ENCODE results near the gene NDUFS4. TPM values are rescaled to one million over a fixed set of nuclear protein-coding genes. Genes with fewer than 3 reads are reported as not detected.
A peak's percentile ranks its signal among the peaks of the same experiment; 100 is the strongest.

Gene NDUFS4
- total RNA-seq (111 and 113 TPM in 2 replicates), polyA plus RNA-seq (117 and 150 TPM in 2 replicates)

DNA sequence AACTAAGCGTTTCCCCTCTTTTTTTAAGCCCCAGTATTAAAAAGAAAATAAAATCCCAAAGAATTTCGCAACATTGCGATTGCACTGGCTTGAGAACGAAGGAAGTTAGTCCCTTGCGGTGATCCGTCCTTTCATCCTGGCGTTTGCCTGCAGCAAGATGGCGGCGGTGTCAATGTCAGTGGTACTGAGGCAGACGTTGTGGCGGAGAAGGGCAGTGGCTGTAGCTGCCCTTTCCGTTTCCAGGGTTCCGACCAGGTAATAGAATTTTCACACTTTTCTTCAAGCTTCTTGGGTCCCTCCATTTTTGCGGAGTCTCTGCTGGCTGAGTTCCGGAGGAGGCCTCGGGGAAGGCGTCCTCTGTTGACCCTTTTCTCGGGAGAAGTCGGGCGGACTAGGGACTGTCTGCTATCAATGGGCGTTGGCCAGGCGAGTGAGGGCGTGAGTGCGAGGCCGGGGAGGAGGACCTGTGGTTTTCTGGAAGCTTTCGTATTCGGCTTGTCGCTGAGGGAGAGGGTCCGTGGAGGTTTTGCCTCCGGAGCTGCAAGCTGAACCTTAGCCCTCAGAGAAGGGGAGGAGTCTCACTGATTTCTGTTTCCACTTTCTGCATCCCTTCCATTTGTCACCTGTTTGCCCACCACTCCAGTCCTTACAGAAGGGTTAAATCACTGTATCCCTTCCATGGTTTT is at the start of gene NDUFS4:
Gene NDUFS4, plus strand, starts transcription at position 134 of the 686 bp plus-strand sequence. Its CDS starts 24 bp downstream, at position 158.
- H3K79me2 ChIP-seq = peaks cover 49% of the 10 kb centered on the region
- TF ChIP-seq, protein P1, sequence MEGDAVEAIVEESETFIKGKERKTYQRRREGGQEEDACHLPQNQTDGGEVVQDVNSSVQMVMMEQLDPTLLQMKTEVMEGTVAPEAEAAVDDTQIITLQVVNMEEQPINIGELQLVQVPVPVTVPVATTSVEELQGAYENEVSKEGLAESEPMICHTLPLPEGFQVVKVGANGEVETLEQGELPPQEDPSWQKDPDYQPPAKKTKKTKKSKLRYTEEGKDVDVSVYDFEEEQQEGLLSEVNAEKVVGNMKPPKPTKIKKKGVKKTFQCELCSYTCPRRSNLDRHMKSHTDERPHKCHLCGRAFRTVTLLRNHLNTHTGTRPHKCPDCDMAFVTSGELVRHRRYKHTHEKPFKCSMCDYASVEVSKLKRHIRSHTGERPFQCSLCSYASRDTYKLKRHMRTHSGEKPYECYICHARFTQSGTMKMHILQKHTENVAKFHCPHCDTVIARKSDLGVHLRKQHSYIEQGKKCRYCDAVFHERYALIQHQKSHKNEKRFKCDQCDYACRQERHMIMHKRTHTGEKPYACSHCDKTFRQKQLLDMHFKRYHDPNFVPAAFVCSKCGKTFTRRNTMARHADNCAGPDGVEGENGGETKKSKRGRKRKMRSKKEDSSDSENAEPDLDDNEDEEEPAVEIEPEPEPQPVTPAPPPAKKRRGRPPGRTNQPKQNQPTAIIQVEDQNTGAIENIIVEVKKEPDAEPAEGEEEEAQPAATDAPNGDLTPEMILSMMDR (IDR thresholded peaks at IDR 0.05; ENCODE audit: poor library complexity) = no peak
- no peak for TF ChIP-seq EZH2 (IDR thresholded peaks at IDR 0.05; ENCODE audit: borderline replicate concordance)
- TF ChIP-seq EZH2phosphoT487 (IDR thresholded peaks at IDR 0.05; ENCODE audit: low read depth, severe bottlenecking, unreplicated experiment) = no peak

DNA sequence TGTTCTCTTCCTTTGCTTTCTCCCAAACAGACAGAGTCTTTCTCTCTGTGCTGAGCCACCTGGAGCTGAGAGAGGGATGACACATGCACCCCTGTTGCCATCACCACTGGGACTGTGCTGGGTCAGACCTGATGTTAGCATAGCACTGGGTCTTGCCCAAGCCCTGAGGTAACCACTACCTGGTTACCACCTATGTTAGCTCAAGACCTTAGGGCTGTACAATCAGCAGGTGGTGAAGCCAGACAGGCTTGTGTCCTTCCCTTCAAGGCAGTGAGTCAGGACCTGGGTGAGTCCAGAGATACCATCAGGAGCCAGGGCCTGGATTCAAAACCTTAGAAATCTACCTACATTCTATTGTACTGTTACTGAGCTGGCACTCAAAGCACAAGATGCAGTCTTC is 47.9 kb upstream of the NDUFS4 start:
- Histone ChIP-seq H3K4me2 (no peak overlapping the region), H3K27me3 (no peaks in the 10 kb centered on the region), H3K9me3 (ENCODE audit: low read depth) (no peaks in the 10 kb centered on the region), H3K4me1 (ENCODE audit: insufficient read depth) (no peaks in the 10 kb centered on the region), H4K20me1 (ENCODE audit: insufficient read depth, poor library complexity, severe bottlenecking) (no peaks in the 10 kb centered on the region), H3K9me2 (replicated peaks; ENCODE audit: insufficient read depth) (no peaks in the 10 kb centered on the region), H3K4me3 (no peak overlapping the region), H3K36me3 (replicated peaks; ENCODE audit: insufficient read depth, low read depth) (no peaks in the 10 kb centered on the region), H2AFZ (no peak overlapping the region), H3K79me2 (no peaks in the 10 kb centered on the region), H3K27ac (no peak overlapping the region)
- TF ChIP-seq, protein P1 (IDR thresholded peaks at IDR 0.05; ENCODE audit: poor library complexity) = no peak
- no peak for DNase-seq (ENCODE audit: low spot score)

More for the DNA sequence above, at the start of gene NDUFS4:
- H4K20me1 ChIP-seq (ENCODE audit: insufficient read depth, poor library complexity, severe bottlenecking) = no peaks in the 10 kb centered on the region
- peak within 1 kb of the TSS; percentile 89 for H3K27ac ChIP-seq
- peak within 1 kb of the TSS; percentile 73 for H2AFZ ChIP-seq
- H3K9me2 ChIP-seq (replicated peaks; ENCODE audit: insufficient read depth) = no peaks in the 10 kb centered on the region
- H3K27me3 ChIP-seq = peaks cover 2% of the 10 kb centered on the region
- WGBS (ENCODE audit: low lambda C conversion rate, missing lambda C conversion rate) = under 1% methylated on average over 30 of the region's 30 CpGs
- H3K4me1 ChIP-seq (ENCODE audit: insufficient read depth) = peaks cover 7% of the 10 kb centered on the region
- no peaks in the 10 kb centered on the region for H3K9me3 ChIP-seq (ENCODE audit: low read depth)
- H3K36me3 ChIP-seq (replicated peaks; ENCODE audit: insufficient read depth, low read depth) = no peaks in the 10 kb centered on the region
- H3K4me2 ChIP-seq = peak within 1 kb of the TSS; percentile 83
- H3K4me3 ChIP-seq = peak within 1 kb of the TSS; percentile 65
- peak; percentile 88 for DNase-seq (ENCODE audit: low spot score)

DNA sequence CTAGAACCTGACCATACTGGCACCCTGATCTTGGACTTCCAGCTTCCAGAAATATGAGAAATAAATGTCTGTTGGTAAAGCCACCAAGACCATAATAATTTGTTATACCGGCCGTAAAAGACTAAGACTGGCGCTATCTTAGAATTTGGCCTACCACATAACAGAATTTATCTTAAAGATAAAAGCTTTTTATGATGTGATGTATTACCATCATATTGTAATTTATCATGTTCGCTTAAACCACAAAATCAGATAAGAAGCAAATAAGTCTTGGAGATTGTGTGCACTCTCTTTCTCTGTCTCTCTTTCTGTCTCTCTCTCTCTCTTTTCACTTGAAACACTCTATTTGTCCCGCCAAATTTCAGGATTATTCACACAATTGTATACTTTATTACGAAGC is 44.5 kb upstream of the NDUFS4 start:
- no peaks in the 10 kb centered on the region for H3K9me3 ChIP-seq (ENCODE audit: low read depth)
- no peaks in the 10 kb centered on the region for H3K79me2 ChIP-seq
- H3K9me2 ChIP-seq (replicated peaks; ENCODE audit: insufficient read depth) = no peaks in the 10 kb centered on the region
- WGBS (ENCODE audit: low lambda C conversion rate, missing lambda C conversion rate) = 59% methylated on average over 6 of the region's 6 CpGs
- H3K36me3 ChIP-seq (replicated peaks; ENCODE audit: insufficient read depth, low read depth) = no peaks in the 10 kb centered on the region
- TF ChIP-seq, protein P1 (IDR thresholded peaks at IDR 0.05; ENCODE audit: poor library complexity) = no peak
- TF ChIP-seq EZH2 (IDR thresholded peaks at IDR 0.05; ENCODE audit: borderline replicate concordance) = no peak
- no peak for TF ChIP-seq EZH2phosphoT487 (IDR thresholded peaks at IDR 0.05; ENCODE audit: low read depth, severe bottlenecking, unreplicated experiment)
- no peak overlapping the region for H3K4me2 ChIP-seq
- DNase-seq (ENCODE audit: low spot score) = no peak
- H3K27me3 ChIP-seq = no peaks in the 10 kb centered on the region
- no peak overlapping the region for H2AFZ ChIP-seq
- H3K27ac ChIP-seq = no peak overlapping the region
- H3K4me3 ChIP-seq = no peak overlapping the region
- no peaks in the 10 kb centered on the region for H4K20me1 ChIP-seq (ENCODE audit: insufficient read depth, poor library complexity, severe bottlenecking)
- H3K4me1 ChIP-seq (ENCODE audit: insufficient read depth) = no peaks in the 10 kb centered on the region
